PFSK-1 (cell line): ENCODE data around the gene TCP11.

Experiments
- FOXP2 ChIP-seq: optimal IDR thresholded peaks from 2 replicates; pipeline ENCODE3; 2011; ENCODE audit warnings: borderline replicate concordance, control low read depth, inconsistent platforms; ENCODE audit not compliant: insufficient read depth; ENCODE audit errors: extremely low read length, extremely low read depth
- POLR2AphosphoS5 ChIP-seq: IDR thresholded peaks from 2 replicates; pipeline ENCODE4 v1.6.1; 2012; ENCODE audit warnings: low read depth, mild to moderate bottlenecking, control low read depth, low read length, moderate library complexity
- SIN3A ChIP-seq: IDR thresholded peaks from 2 replicates; pipeline ENCODE4 v1.6.1; 2012; ENCODE audit warnings: mild to moderate bottlenecking, low read length, moderate library complexity, borderline replicate concordance; ENCODE audit not compliant: insufficient read depth
- TAF1 ChIP-seq: IDR thresholded peaks from 2 replicates; pipeline ENCODE4 v1.6.1; 2012; ENCODE audit warnings: low read length, control low read depth, borderline replicate concordance; ENCODE audit not compliant: insufficient read depth
- TF ChIP-seq, protein P1 (sequence below), 2 experiments: IDR thresholded peaks; 2 replicates each; pipeline versions ENCODE4 v1.6.1 to v1.8.0; 2011 to 2012; ENCODE audit warnings: low read depth in 2 of 2, low read length in 2 of 2, control low read depth in 1 of 2, inconsistent platforms in 1 of 2, mild to moderate bottlenecking in 1 of 2, moderate library complexity in 1 of 2; ENCODE audit not compliant: insufficient read depth in 1 of 2

Gene TCP11

DNA sequence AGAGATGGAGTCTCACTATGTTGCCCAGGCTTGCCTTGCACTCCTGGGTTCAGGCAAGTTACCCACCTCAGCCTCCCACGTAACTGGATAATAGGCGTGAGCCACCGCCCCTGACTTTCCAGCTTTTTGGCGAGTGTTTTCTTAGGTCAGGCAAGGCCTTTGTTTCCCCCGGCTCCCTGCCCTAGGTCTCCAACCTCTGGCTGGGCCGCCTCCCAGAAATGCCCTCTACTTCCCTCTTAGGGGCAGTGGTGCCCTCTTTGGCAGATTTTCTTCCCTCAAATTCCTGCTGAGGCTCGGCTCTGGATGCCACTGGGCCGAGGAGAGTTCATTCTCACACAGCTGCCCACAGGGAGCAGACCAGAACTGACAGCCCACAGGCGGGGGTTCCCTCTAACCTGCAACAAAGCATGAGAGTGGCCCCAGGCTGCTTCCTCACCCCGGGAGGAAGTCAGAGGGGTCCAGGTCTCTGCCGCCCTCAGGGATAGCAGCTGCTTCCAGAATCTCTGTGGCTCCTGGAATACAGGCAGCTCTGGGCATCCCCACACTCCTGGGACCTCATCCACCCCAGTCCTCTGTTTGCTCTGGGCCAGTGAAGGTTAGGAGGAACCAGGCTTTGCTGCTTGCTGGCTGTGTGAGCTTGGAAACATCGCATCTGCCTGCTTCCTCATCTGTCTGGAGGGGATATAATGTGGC, 56.5 kb downstream of the TCP11 start:
- TF ChIP-seq POLR2AphosphoS5, result no peak
- TF ChIP-seq TAF1, result no peak
- TF ChIP-seq FOXP2, result no peak
- no peak for TF ChIP-seq SIN3A
- TF ChIP-seq, protein P1, sequence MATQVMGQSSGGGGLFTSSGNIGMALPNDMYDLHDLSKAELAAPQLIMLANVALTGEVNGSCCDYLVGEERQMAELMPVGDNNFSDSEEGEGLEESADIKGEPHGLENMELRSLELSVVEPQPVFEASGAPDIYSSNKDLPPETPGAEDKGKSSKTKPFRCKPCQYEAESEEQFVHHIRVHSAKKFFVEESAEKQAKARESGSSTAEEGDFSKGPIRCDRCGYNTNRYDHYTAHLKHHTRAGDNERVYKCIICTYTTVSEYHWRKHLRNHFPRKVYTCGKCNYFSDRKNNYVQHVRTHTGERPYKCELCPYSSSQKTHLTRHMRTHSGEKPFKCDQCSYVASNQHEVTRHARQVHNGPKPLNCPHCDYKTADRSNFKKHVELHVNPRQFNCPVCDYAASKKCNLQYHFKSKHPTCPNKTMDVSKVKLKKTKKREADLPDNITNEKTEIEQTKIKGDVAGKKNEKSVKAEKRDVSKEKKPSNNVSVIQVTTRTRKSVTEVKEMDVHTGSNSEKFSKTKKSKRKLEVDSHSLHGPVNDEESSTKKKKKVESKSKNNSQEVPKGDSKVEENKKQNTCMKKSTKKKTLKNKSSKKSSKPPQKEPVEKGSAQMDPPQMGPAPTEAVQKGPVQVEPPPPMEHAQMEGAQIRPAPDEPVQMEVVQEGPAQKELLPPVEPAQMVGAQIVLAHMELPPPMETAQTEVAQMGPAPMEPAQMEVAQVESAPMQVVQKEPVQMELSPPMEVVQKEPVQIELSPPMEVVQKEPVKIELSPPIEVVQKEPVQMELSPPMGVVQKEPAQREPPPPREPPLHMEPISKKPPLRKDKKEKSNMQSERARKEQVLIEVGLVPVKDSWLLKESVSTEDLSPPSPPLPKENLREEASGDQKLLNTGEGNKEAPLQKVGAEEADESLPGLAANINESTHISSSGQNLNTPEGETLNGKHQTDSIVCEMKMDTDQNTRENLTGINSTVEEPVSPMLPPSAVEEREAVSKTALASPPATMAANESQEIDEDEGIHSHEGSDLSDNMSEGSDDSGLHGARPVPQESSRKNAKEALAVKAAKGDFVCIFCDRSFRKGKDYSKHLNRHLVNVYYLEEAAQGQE (IDR thresholded peaks at IDR 0.05; ENCODE audit: insufficient read depth in 1 of 2, low read depth in 2 of 2, low read length in 2 of 2), result no peak

DNA sequence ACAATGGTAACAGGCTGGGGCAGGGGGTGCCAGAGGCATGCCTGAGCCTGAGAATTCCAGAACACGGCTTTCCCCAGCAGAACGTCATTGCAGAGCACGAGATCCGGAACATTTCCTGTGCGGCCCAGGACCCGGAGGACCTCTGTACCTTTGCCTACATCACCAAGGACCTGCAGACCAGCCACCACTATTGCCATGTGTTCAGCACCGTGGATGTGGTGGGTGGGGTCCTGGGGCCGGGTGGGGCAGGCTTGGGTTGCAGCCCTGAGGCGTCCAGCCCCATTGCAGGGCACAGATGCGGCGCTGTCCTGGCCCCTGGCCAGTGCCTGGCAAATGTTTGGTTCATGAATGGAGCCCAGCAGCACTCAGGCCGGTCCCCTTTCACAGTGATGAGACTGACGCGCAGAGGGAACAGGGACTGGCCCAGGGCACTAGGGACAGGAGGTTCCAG, 57.1 kb downstream of the TCP11 start:
- no peak for TF ChIP-seq POLR2AphosphoS5
- TF ChIP-seq, protein P1 (IDR thresholded peaks at IDR 0.05; ENCODE audit: insufficient read depth in 1 of 2, low read depth in 2 of 2, low read length in 2 of 2), result no peak
- no peak for TF ChIP-seq SIN3A
- no peak for TF ChIP-seq TAF1
- TF ChIP-seq FOXP2, result no peak

DNA sequence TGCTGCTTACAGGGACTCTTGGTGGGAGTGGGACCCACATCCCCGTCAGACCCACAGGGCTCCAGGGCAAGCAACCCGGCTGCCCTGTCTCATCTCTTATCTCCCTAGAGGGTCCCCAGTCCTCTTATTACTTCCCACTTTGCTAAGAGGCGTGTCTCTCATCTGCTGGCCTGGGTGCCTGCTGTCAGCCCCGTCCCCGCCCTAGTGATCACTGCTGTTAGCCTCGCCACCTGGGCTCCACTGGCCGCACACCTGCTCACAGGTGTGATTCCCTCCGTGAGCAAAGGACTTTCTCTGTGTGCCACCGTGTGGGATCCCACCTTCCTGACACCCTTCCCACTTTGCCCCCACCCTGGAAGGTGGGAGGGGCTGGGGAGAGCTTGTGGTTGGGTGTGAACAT, 57.6 kb downstream of the TCP11 start:
- TF ChIP-seq TAF1, result no peak
- no peak for TF ChIP-seq POLR2AphosphoS5
- TF ChIP-seq, protein P1 (IDR thresholded peaks at IDR 0.05; ENCODE audit: insufficient read depth in 1 of 2, low read depth in 2 of 2, low read length in 2 of 2), result no peak

- no peak for TF ChIP-seq FOXP2
- TF ChIP-seq SIN3A, result no peak
- no peak for TF ChIP-seq POLR2AphosphoS5
- no peak for TF ChIP-seq TAF1
- TF ChIP-seq, protein P1 (IDR thresholded peaks at IDR 0.05; ENCODE audit: insufficient read depth in 1 of 2, low read depth in 2 of 2, low read length in 2 of 2), result no peak
Measured at GRCh38 chr6:35082733-35083403, 58.3 kb downstream of the TCP11 start.
